Left kidney (tissue), 2 donors: Measurements from ENCODE around the gene OR11A1. TPM values are rescaled to one million over a fixed set of nuclear protein-coding genes. Genes with fewer than 3 reads are reported as not detected.
"Not testable (repeated sequence)": the region's sequence is repeated elsewhere in the genome, so short reads cannot be mapped to it uniquely, and the experiment has no call there.

Source experiments
- DNase-seq: peaks from one replicate; pipeline ENCODE4 v3.0.0-alpha.2; 2013
- polyA plus RNA-seq: library from polyadenylated mRNA; unstranded; fragments of 120-200 nt; gene quantifications from one replicate; pipeline ENCODE4 v1.2.1, GENCODE V29; 2013; ENCODE audit not compliant: insufficient read length

The OR11A1 gene
- polyA plus RNA-seq, 1 donor = not detected

- DNase-seq = no peak
Observed at GRCh38 chr6:29478740-29479139, 21.9 kb upstream of the OR11A1 start.

GRCh38 chr6:29477923-29478450 is 21.1 kb upstream of the OR11A1 start:
- DNase-seq = no peak

DNA sequence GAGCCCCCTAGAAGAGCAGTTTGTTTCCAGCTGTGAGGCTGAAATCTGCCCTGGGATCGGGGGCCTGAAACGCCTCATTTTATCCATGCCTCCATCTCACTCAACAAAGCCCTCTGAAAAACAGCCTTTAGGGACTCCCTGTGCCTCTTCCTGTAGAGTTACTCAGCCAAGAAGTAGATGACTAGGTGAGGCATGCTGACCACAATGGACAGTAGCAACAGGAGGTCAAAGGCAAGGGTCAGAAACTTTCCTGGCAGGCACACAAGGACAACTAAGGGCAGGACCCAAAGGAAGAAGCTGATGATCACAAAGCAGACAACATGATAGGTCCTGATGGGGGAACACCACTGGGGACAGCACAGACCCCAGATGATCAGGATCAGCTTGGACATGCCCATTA is 18.1 kb upstream of the OR11A1 start:
- DNase-seq = no peak

DNA sequence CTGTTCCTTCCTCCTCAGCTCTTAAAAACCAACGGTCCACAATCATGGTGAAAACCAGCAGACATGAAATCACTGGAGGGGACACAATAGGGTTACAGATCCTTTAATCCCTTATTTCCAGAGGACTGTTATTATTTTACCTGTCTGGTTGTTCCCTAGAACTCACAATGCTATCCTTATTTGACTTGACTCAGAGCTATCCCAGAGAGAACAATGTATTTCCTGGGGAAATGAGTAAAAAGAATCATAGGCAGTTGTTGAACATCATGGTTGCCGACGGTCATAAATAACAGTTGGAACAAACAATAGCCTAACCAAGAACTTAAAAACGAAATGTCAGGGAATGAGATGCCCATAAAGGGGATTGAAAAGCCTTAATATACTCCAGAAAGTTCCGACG is 9.4 kb upstream of the OR11A1 start:
- no peak for DNase-seq

- no peak for DNase-seq
Observed at GRCh38 chr6:29465801-29466200, 8.9 kb upstream of the OR11A1 start.

DNA sequence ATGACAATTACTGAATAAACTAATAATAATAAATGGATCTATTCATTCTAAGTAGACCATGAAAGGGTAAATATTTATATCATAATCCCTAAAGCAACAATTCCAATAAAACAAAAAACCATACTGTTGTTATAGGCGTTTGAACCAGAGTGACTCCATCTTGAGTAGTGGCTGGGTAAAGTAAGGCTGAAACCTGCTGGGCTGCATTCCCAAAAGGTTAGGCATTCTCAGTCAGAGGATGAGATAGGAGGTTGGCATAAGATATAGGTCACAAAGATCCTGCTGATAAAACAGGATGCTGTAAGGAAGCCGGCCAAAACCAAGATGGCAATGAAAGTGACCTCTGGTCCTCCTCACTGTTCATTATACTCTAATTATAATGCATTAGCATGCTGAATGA is 8.4 kb upstream of the OR11A1 start:
- DNase-seq = no peak

DNA sequence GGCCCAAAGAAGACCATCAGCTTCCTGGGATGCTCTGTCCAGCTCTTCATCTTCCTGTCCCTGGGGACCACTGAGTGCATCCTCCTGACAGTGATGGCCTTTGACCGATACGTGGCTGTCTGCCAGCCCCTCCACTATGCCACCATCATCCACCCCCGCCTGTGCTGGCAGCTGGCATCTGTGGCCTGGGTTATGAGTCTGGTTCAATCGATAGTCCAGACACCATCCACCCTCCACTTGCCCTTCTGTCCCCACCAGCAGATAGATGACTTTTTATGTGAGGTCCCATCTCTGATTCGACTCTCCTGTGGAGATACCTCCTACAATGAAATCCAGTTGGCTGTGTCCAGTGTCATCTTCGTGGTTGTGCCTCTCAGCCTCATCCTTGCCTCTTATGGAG is 5.2 kb upstream of the OR11A1 start:
- DNase-seq = no peak

DNA sequence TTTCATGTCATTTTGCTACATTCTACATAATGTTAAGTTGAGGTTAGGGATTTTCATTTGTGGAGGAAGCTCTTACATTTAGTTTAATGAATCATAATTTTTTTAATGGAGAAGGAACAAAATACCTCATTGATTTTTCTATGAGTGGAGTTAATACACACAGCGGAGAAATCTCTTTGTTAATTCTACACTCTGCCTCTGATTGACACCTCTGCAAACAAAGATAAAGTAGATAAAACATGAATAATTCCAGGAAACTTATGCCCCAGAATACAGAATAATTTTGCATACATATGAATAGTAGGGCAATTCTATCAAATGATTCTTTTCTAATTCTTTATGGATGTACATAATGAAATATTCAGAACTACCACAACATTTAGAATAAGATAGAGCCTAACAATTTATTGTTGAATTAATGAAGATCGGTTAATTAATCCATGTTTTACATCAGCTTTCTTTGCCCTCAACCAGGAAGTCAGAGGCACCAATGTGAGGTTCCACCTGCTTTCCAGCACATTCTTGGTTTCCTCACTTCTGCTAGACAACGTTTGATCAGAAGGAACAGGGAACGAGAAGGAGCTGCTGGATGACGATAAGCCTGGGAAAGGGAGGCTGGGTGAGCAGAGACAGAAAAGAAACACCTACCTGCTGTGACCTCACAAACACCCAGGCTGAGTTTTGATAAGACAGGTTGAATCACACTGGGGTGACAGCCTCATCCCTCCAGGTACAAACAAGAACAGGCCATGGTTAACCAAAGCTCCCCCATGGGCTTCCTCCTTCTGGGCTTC is 4.3 kb upstream of the OR11A1 start:
- no peak for DNase-seq

GRCh38 chr6:29451471-29452193 is 5.2 kb downstream of the OR11A1 start:
- no peak for DNase-seq

DNA sequence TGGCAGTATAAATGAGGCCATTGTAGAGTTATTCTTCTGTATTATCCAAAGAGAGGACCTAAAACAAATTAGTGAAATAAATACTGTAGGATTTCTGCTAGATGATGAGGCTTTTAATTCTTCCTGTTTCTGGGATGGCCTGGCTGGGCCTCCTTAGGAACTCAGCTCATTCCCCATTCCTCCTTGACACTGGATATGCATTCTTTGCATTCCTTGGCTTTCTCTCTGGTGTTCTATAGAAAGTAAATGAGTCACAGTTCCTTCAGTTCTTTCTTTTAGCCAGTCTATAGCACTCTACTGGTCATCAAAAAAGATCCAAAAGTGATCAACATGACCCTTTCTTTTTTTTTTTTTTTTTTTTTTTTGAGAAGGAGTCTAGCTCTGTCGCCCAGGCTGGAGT is 9.2 kb downstream of the OR11A1 start:
- no peak for DNase-seq

GRCh38 chr6:29444031-29444430 is 12.8 kb downstream of the OR11A1 start:
- DNase-seq = not testable (repeated sequence)

- no peak for DNase-seq
Observed at GRCh38 chr6:29442719-29443118, 14.2 kb downstream of the OR11A1 start.

DNA sequence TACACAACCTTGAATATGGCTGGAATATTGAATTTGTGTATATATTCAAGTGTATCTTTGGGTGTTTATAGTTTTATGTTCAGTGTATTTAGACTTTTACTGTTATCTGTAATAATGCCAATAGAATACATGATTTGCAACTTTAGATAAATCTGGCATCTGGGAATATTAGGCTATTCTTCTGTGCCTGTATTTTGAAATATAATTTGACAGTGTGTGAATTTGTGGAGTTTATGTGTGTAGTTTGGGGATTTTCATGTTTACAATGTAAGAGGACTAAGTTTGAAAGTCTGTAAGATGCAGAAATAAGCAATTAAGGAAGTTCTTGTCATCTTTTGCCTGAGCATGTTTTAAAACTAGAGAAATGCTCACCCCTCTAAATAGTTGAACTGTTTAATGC is 17.9 kb downstream of the OR11A1 start, which contains the start of gene OR10C1:
Gene OR10C1, plus strand, starts transcription at position 301 of the 400 bp plus-strand sequence. CDS start 710 bp downstream, outside the sequence.
- no peak for DNase-seq

- not testable (repeated sequence) for DNase-seq
Observed at GRCh38 chr6:29436730-29437129, 20.1 kb downstream of the OR11A1 start.

DNA sequence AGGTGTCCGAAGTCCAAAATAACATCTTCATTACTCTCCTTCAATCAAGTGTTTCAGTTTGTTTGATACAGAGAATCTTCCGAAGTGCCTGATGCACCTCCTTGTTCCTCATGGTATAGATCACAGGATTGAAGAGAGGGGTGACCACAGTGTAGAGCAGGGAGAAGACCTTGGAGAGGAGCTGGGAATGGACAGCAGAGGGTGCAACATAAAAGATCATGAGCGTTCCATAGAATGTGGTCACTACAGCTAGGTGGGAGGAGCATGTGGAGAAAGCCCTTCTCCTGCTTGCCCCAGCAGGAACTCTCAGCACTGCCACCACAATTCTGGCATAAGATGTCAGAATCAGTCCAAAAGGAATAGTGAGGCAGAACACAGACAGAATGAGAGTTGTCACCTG is 30.2 kb downstream of the OR11A1 start:
- no peak for DNase-seq

DNA sequence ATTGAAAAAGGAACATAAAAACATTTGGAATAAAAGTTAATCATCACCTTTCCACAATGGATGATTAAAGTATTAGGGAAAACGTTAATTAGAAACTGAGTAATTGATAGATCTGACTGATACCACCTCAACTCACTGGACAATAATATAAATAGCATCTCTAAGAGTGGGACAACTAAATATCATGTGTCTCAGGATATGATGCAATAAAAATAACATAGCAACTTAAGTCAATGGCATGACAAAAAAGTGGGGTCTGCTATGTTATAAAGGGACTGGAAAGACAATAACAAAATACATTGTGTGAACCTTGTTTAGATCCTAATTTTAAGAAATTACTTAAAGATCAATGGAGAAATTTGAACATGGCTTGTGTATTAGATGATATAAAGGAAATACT is 31.8 kb downstream of the OR11A1 start:
- DNase-seq = no peak

DNA sequence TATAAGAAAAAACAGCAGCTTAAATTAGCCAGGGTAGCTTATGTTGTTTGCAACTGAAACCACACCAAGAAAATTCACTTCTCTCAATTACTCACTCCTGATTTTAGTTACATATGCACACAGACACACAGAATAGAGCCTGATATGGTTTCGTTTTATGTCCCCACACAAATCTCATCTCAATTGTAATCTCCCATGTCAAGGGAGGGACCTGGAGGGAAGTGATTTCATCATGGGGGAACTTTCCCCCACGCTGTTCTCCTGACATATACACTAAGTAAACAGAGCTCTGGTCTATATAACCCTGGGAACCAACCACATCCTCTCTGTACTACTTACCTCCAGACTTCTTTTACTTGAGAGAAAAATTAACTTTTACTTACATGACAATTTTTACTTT is 32.3 kb downstream of the OR11A1 start:
- DNase-seq = no peak

DNA sequence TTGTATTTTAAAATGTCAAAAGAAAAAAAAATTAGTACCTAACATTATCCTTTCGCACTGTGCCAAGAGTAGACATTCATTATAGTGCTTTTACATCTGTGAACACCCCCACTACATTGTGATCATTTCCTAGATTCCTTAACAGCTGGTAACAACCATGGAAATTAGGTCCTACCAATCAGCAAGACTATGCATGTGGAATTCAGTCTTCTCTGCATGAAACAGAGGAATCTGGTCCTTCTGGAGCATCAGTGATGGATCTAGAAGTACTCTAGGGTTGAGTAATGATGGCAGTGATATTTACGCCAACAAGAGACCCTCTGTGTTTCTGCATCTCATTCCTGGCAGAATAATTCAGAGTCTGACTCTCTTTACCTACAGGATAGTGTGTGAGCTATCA is 32.7 kb downstream of the OR11A1 start:
- DNase-seq = no peak

GRCh38 chr6:29419516-29419915 is 37.4 kb downstream of the OR11A1 start:
- DNase-seq = no peak

GRCh38 chr6:29414588-29414987 is 42.3 kb downstream of the OR11A1 start, which contains the start of gene OR12D1:
Gene OR12D1, plus strand, starts transcription at chr6:29414928.
- DNase-seq = no peak

- DNase-seq = no peak
Observed at GRCh38 chr6:29403801-29404200, 53.1 kb downstream of the OR11A1 start.

GRCh38 chr6:29399525-29399924 is 57.3 kb downstream of the OR11A1 start:
- no peak for DNase-seq

- DNase-seq = no peak
Observed at GRCh38 chr6:29395331-29395730, 61.5 kb downstream of the OR11A1 start, which contains the start of gene OR12D2. Gene OR12D2, plus strand, starts transcription at chr6:29395631. Its CDS starts 1,069 bp downstream, at chr6:29396700.
